IMR-90 (cell line): Measurements from ENCODE around the gene FCMR. TPM values are rescaled to one million over a fixed set of nuclear protein-coding genes. Genes with fewer than 3 reads are reported as not detected.

Source experiments
- ATAC-seq: fragments of 200-7000 bp; cut with Tn5 transposase; 2 replicates; pipeline ENCODE4 v1.9.1; 2020; ENCODE audit warnings: low read depth, mild to moderate bottlenecking, moderate library complexity
- BruUV-seq: library from RNA; stranded (reverse); fragments of 400-500 nt; replicated peaks from 2 replicates; lab custom pipeline; 2021; lab: Mats Ljungman, UMichigan
- CTCF ChIA-PET: fragments of 300-600 bp; formaldehyde crosslinking; extraction: SDS; loops from one replicate; lab custom pipeline; 2021; ENCODE audit warnings: antibody characterized with exemption; lab: Yijun Ruan, JAX
- POLR2A ChIA-PET: fragments of 300-600 bp; sonication (Branson Sonifier 250); formaldehyde crosslinking; loops from one replicate; lab custom pipeline; 2022; ENCODE audit warnings: antibody characterized with exemption; ENCODE audit not compliant: unreplicated experiment; lab: Charles Lee
- DNase-seq: peaks from one replicate; pipeline ENCODE4 v3.0.0; 2013
- H2AFZ ChIP-seq: replicated peaks from 2 replicates; pipeline ENCODE3; 2013; ENCODE audit warnings: low read length, mild to moderate bottlenecking; ENCODE audit not compliant: poor library complexity
- H2AK5ac ChIP-seq: 2 replicates; pipeline ENCODE4 v1.6.1; 2013; ENCODE audit warnings: low read depth, low read length, inconsistent platforms
- H2AK9ac ChIP-seq: replicated peaks from 2 replicates; pipeline ENCODE3; 2013; ENCODE audit warnings: mild to moderate bottlenecking, low read depth, low read length, moderate library complexity; ENCODE audit not compliant: poor library complexity
- H2BK120ac ChIP-seq: 2 replicates; pipeline ENCODE4 v1.6.1; 2013; ENCODE audit warnings: low read depth, low read length, inconsistent platforms
- H2BK15ac ChIP-seq: 3 replicates; pipeline ENCODE4 v1.6.1; 2013; ENCODE audit warnings: low read depth, low read length, inconsistent platforms
- H2BK20ac ChIP-seq: 2 replicates; pipeline ENCODE4 v1.6.1; 2013; ENCODE audit warnings: low read depth, mild to moderate bottlenecking, inconsistent platforms, low read length, moderate library complexity
- H2BK5ac ChIP-seq: 2 replicates; pipeline ENCODE4 v1.6.1; 2013; ENCODE audit warnings: mild to moderate bottlenecking, low read depth, low read length, inconsistent platforms; ENCODE audit not compliant: poor library complexity, severe bottlenecking
- H3K14ac ChIP-seq: replicated peaks from 2 replicates; pipeline ENCODE4 v1.6.1; 2013; ENCODE audit warnings: low read depth, low read length, inconsistent platforms
- H3K18ac ChIP-seq: 2 replicates; pipeline ENCODE4 v1.6.1; 2013; ENCODE audit warnings: low read depth, low read length, control low read depth
- H3K23ac ChIP-seq: 2 replicates; pipeline ENCODE4 v1.6.1; 2013; ENCODE audit warnings: low read depth, low read length, inconsistent platforms
- H3K27ac ChIP-seq: 2 replicates; pipeline ENCODE4 v1.5.1; 2013; ENCODE audit warnings: mild to moderate bottlenecking, control low read depth, low read length; ENCODE audit not compliant: insufficient read depth
- H3K27me3 ChIP-seq: 2 replicates; pipeline ENCODE4 v1.6.1; 2013; ENCODE audit warnings: low read length; ENCODE audit not compliant: control insufficient read depth, insufficient read depth
- H3K36me3 ChIP-seq: 2 replicates; pipeline ENCODE4 v1.6.1; 2013; ENCODE audit warnings: low read length, mixed read lengths; ENCODE audit not compliant: control insufficient read depth, insufficient read depth
- H3K4ac ChIP-seq: 2 replicates; pipeline ENCODE4 v1.6.1; 2013; ENCODE audit warnings: low read depth, low read length, inconsistent platforms
- H3K4me1 ChIP-seq: 2 replicates; pipeline ENCODE4 v1.6.1; 2013; ENCODE audit warnings: low read length, mixed read lengths; ENCODE audit not compliant: control insufficient read depth, insufficient read depth
- H3K4me2 ChIP-seq: 2 replicates; pipeline ENCODE4 v1.6.1; 2013; ENCODE audit warnings: low read depth, mild to moderate bottlenecking, control low read depth, low read length, moderate library complexity
- H3K4me3 ChIP-seq: 2 replicates; pipeline ENCODE4 v1.5.1; 2013; ENCODE audit warnings: low read depth, mild to moderate bottlenecking, control low read depth, low read length, moderate library complexity; ENCODE audit not compliant: insufficient read depth
- H3K56ac ChIP-seq: 2 replicates; pipeline ENCODE4 v1.6.1; 2013; ENCODE audit warnings: low read length, inconsistent platforms; ENCODE audit not compliant: insufficient read depth; ENCODE audit errors: extremely low read depth
- H3K79me1 ChIP-seq, 2 experiments: 2 replicates each; pipeline ENCODE4 v1.6.1; 2013; ENCODE audit warnings: low read length in 2 of 2, inconsistent platforms in 1 of 2, low read depth in 1 of 2
- H3K9ac ChIP-seq: 2 replicates; pipeline ENCODE4 v1.6.1; 2013; ENCODE audit warnings: low read depth, low read length, control low read depth
- H3K9me1 ChIP-seq: 2 replicates; pipeline ENCODE4 v1.6.1; 2013; ENCODE audit warnings: low read length, inconsistent platforms; ENCODE audit not compliant: insufficient read depth
- H3K9me3 ChIP-seq: 2 replicates; pipeline ENCODE4 v1.6.1; 2013; ENCODE audit warnings: low read length; ENCODE audit not compliant: control insufficient read depth, insufficient read depth
- H4K20me1 ChIP-seq: 2 replicates; pipeline ENCODE4 v1.6.1; 2013; ENCODE audit warnings: low read length, inconsistent platforms; ENCODE audit not compliant: insufficient read depth
- H4K5ac ChIP-seq: 2 replicates; pipeline ENCODE4 v1.6.1; 2013; ENCODE audit warnings: mild to moderate bottlenecking, low read depth, low read length, control low read depth
- H4K8ac ChIP-seq, 2 experiments: 2 replicates each; pipeline ENCODE4 v1.6.1; 2013; ENCODE audit warnings: low read depth in 2 of 2, low read length in 2 of 2, control low read depth in 1 of 2, inconsistent platforms in 1 of 2
- H4K91ac ChIP-seq: 2 replicates; pipeline ENCODE4 v1.6.1; 2013; ENCODE audit warnings: low read depth, low read length, inconsistent platforms; ENCODE audit not compliant: insufficient read depth
- CEBPB ChIP-seq: IDR thresholded peaks from 2 replicates; pipeline ENCODE4 v1.6.1; 2012; ENCODE audit warnings: low read depth, low read length, improper control_type of control experiment
- FOS ChIP-seq: fragments of 150-350 bp; IDR thresholded peaks from 2 replicates; pipeline ENCODE4 v1.6.1; 2016; ENCODE audit warnings: low read depth, low read length
- MAZ ChIP-seq: IDR thresholded peaks from 2 replicates; pipeline ENCODE4 v1.6.1; 2012; ENCODE audit warnings: low read depth, mild to moderate bottlenecking, low read length, improper control_type of control experiment, moderate library complexity, borderline replicate concordance
- MXI1 ChIP-seq: IDR thresholded peaks from 2 replicates; pipeline ENCODE4 v1.6.1; 2012; ENCODE audit warnings: low read depth, mild to moderate bottlenecking, low read length, moderate library complexity, borderline replicate concordance
- NFE2L2 ChIP-seq: fragments of 150-350 bp; IDR thresholded peaks from 2 replicates; pipeline ENCODE4 v1.6.1; 2016; ENCODE audit warnings: low read depth, mild to moderate bottlenecking, low read length
- POLR2A ChIP-seq: IDR thresholded peaks from 2 replicates; pipeline ENCODE4 v1.6.1; 2012; ENCODE audit warnings: mild to moderate bottlenecking, low read depth, low read length
- RAD21 ChIP-seq: IDR thresholded peaks from 2 replicates; pipeline ENCODE4 v1.6.1; 2012; ENCODE audit warnings: low read length, improper control_type of control experiment
- RCOR1 ChIP-seq: IDR thresholded peaks from 2 replicates; pipeline ENCODE4 v1.6.1; 2012; ENCODE audit warnings: mild to moderate bottlenecking, low read length, improper control_type of control experiment; ENCODE audit not compliant: insufficient replicate concordance
- RFX5 ChIP-seq: IDR thresholded peaks from 2 replicates; pipeline ENCODE4 v1.8.0; 2012; ENCODE audit warnings: low read depth, mild to moderate bottlenecking, low read length, moderate library complexity
- SMC3 ChIP-seq: fragments of 150-350 bp; IDR thresholded peaks from 2 replicates; pipeline ENCODE4 v1.6.1; 2016; ENCODE audit warnings: low read depth, mild to moderate bottlenecking, antibody characterized with exemption, low read length, moderate library complexity
- WGBS, 2 experiments: methylation state at CpG; one replicate each; pipeline versions ENCODE4 v1.1.5 to v1.1.7; 2013; ENCODE audit warnings: missing lambda C conversion rate in 2 of 2; ENCODE audit not compliant: insufficient read length in 1 of 2; ENCODE audit errors: extremely low coverage in 2 of 2; 5-methylcytosine and 5-hydroxymethylcytosine counted together
- dilution Hi-C: fragments of 300-500 bp; cut with HindIII; formaldehyde crosslinking; loops from one replicate; pipeline ENCODE4 v1.14.3; 2018; ENCODE audit warnings: low sequenced_read_pairs; ENCODE audit not compliant: unreplicated experiment
- in situ Hi-C: fragments of 300-500 bp; cut with MboI; formaldehyde crosslinking; loops from 3 replicates; pipeline ENCODE4 v1.14.3; 2019; ENCODE audit warnings: low sequenced_read_pairs, inconsistent platforms, mixed read lengths
- intact Hi-C: fragments of 100-400 bp; cut with micrococcal nuclease; formaldehyde crosslinking; loops from 2 replicates; pipeline ENCODE4 v1.10.0; 2022
- polyA plus RNA-seq, 3 experiments: library from polyadenylated mRNA; depleted of rRNA; stranded (reverse); fragments of >200 nt; gene quantifications; 2 replicates each; pipeline ENCODE4 v1.2.3, GENCODE V29; 2012; ENCODE audit warnings: low replicate concordance in 1 of 3
- total RNA-seq: library from RNA; depleted of rRNA; stranded (reverse); fragments of >200 nt; gene quantifications from 2 replicates; pipeline ENCODE4 v1.2.3, GENCODE V29; 2012
- TF ChIP-seq, protein P1 (sequence below): fragments of 150-350 bp; IDR thresholded peaks from 2 replicates; pipeline ENCODE4 v1.6.1; 2017; ENCODE audit warnings: mild to moderate bottlenecking, antibody characterized with exemption, low read length, low read depth
- TF ChIP-seq, protein P2 (sequence below): conservative IDR thresholded peaks from 2 replicates; pipeline ENCODE4 v1.5.1; 2012; ENCODE audit warnings: mild to moderate bottlenecking, low read depth, low read length, improper control_type of control experiment
- TF ChIP-seq, protein P3 (sequence below): fragments of 150-350 bp; IDR thresholded peaks from 2 replicates; pipeline ENCODE4 v1.6.1; 2016; ENCODE audit warnings: low read depth, mild to moderate bottlenecking, low read length, moderate library complexity, borderline replicate concordance

The FCMR gene
- total and polyA plus RNA-seq, 2 of the 4 experiments (the other 2 are of a cell fraction), result 0.09 TPM; not detected in 1

DNA sequence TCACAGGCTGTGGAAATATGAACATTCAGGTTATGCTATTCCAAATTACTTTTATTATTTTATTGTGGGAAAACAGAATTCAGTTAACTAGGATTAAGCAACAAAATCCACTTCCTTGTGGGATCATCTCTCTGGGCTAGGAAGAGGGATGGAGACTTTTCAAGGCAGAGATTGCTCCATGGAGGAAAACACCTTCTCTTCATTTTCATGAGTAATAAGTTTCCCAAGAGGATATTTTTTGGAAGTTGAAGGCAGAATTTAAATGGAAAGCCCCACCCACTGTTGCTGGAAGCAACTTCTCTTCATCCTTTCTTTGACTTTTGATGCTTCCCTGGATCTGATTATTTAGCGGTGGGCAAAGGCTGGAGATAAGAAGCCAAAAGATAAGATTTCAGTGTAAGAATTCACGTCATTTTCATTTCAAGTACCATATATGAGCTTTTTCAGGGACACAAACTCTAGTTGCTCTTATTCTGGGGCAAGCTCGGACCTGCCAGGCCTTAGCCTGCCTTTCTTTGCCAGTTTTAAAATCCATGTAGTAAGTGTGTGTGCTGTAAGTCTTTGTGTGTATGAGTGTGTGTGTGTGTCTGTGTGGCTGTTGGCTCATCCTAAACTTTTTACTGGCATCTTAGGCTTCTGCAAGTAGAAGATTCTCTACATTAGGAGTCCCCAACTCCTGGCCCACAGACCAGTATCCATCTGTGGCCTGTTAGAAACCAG, 36.2 kb downstream of the FCMR start:
- Histone ChIP-seq H2BK5ac (no peak overlapping the region), H3K9me3 (0 out of 2 replicates have a peak, but pooled peaks cover 1% of the 10 kb centered on the region), H3K4ac (peak overlapping the region; percentile 4; the same call in 1 of the 2 replicates), H2BK20ac (peak overlapping the region; percentile 65; the same call in 1 of the 2 replicates), H4K8ac (no peak overlapping the region), H2BK120ac (peak overlapping the region; percentile 1; the same call in 1 of the 2 replicates), H2AK9ac (no peak overlapping the region), H3K4me1 (peaks cover 12% of the 10 kb centered on the region), H3K56ac (no peak overlapping the region), H3K4me2 (no peak overlapping the region), H3K18ac (peak overlapping the region; percentile 70; the same call in 1 of the 2 replicates), H2BK15ac (0 out of 3 replicates have a peak overlapping the region, but pooled peaks have one; percentile 15), H2AK5ac (no peak overlapping the region; the same call in 1 of the 2 replicates), H3K4me3 (no peak overlapping the region), H3K36me3 (no peaks in the 10 kb centered on the region), H3K79me1 (no peaks in the 10 kb centered on the region), H2AFZ (no peak overlapping the region), H3K14ac (no peak overlapping the region), H4K5ac (peak overlapping the region; percentile 79; the same call in 1 of the 2 replicates), H3K9ac (no peak overlapping the region), H3K9me1 (peaks cover 10% of the 10 kb centered on the region), H4K91ac (no peak overlapping the region), H3K27me3 (no peaks in the 10 kb centered on the region), H3K27ac (no peak overlapping the region), H3K23ac (no peak overlapping the region), H4K20me1 (no peaks in the 10 kb centered on the region)
- TF ChIP-seq RAD21, result no peak
- TF ChIP-seq RFX5, result no peak
- TF ChIP-seq NFE2L2, result no peak
- no peak for TF ChIP-seq RCOR1
- TF ChIP-seq, protein P1, sequence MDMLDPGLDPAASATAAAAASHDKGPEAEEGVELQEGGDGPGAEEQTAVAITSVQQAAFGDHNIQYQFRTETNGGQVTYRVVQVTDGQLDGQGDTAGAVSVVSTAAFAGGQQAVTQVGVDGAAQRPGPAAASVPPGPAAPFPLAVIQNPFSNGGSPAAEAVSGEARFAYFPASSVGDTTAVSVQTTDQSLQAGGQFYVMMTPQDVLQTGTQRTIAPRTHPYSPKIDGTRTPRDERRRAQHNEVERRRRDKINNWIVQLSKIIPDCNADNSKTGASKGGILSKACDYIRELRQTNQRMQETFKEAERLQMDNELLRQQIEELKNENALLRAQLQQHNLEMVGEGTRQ, result no peak
- TF ChIP-seq FOS, result no peak
- TF ChIP-seq MXI1, result no peak
- TF ChIP-seq MAZ, result no peak
- TF ChIP-seq, protein P2, sequence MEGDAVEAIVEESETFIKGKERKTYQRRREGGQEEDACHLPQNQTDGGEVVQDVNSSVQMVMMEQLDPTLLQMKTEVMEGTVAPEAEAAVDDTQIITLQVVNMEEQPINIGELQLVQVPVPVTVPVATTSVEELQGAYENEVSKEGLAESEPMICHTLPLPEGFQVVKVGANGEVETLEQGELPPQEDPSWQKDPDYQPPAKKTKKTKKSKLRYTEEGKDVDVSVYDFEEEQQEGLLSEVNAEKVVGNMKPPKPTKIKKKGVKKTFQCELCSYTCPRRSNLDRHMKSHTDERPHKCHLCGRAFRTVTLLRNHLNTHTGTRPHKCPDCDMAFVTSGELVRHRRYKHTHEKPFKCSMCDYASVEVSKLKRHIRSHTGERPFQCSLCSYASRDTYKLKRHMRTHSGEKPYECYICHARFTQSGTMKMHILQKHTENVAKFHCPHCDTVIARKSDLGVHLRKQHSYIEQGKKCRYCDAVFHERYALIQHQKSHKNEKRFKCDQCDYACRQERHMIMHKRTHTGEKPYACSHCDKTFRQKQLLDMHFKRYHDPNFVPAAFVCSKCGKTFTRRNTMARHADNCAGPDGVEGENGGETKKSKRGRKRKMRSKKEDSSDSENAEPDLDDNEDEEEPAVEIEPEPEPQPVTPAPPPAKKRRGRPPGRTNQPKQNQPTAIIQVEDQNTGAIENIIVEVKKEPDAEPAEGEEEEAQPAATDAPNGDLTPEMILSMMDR, result no peak
- TF ChIP-seq SMC3, result no peak
- no peak for TF ChIP-seq CEBPB
- no peak for TF ChIP-seq POLR2A
- TF ChIP-seq, protein P3, sequence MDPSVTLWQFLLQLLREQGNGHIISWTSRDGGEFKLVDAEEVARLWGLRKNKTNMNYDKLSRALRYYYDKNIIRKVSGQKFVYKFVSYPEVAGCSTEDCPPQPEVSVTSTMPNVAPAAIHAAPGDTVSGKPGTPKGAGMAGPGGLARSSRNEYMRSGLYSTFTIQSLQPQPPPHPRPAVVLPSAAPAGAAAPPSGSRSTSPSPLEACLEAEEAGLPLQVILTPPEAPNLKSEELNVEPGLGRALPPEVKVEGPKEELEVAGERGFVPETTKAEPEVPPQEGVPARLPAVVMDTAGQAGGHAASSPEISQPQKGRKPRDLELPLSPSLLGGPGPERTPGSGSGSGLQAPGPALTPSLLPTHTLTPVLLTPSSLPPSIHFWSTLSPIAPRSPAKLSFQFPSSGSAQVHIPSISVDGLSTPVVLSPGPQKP, result no peak
- ChIA-PET POLR2A (no interaction called here), CTCF (interaction anchor here (0.8 to 1.0 kb wide), 2 partner anchors 20 to 28 kb away, joined by 3 to 4 read pairs; partner anchors contain the start of gene IL20)
- ATAC-seq, result no peak
- no CpG with 5 or more reads among the region's 3 CpGs for WGBS, 2 experiments
- dilution Hi-C loops (no loop called here), intact Hi-C loops (no loop called here), in situ Hi-C loops (no loop called here)
- BruUV-seq, result no TSS peak
- DNase-seq, result no peak
